Stimulated activated effector memory CD8-positive, alpha-beta T cell treated with anti-CD3 and anti-CD28 coated beads, Interleukin-12 subunit alpha, Interleukin-12 subunit beta, amount 100 ng/mL, for 72 hours (primary cell): Measurements from ENCODE around the gene CAND1.
A peak's percentile ranks its signal among the peaks of the same experiment; 100 is the strongest.

Source experiments
- ATAC-seq: fragments of 150-1000 bp; cut with Tn5 transposase; 2 replicates; pipeline ENCODE4 v1.10.0; 2021
- DNase-seq, 2 donors: peaks; one replicate each; pipeline ENCODE4 v3.0.0; 2021 to 2022; ENCODE audit warnings: low spot score in 2 of 2
- H3K27ac Mint-ChIP-seq: one replicate; pipeline ENCODE4 v1.8.0; 2022; ENCODE audit warnings: mild to moderate bottlenecking, mixed read lengths
- H3K36me3 Mint-ChIP-seq: one replicate; pipeline ENCODE4 v1.8.0; 2022; ENCODE audit warnings: mild to moderate bottlenecking, mixed read lengths
- H3K4me1 Mint-ChIP-seq: one replicate; pipeline ENCODE4 v1.8.0; 2022; ENCODE audit warnings: mixed read lengths
- H3K4me3 Mint-ChIP-seq: one replicate; pipeline ENCODE4 v1.8.0; 2022; ENCODE audit warnings: mild to moderate bottlenecking, mixed read lengths
- H3K9me3 Mint-ChIP-seq: one replicate; pipeline ENCODE4 v1.8.0; 2022; ENCODE audit warnings: mixed read lengths

Gene CAND1

GRCh38 chr12:67348683-67349082 lies 79.5 kb downstream of the CAND1 start:
- DNase-seq, result no peak
- no peak overlapping the region for H3K4me3 Mint-ChIP-seq
- H3K27ac Mint-ChIP-seq, result no peak overlapping the region
- H3K36me3 Mint-ChIP-seq, result no peaks in the 10 kb centered on the region
- no peak for ATAC-seq
- peaks cover 3% of the 10 kb centered on the region for H3K9me3 Mint-ChIP-seq
- peaks cover 12% of the 10 kb centered on the region for H3K4me1 Mint-ChIP-seq

GRCh38 chr12:67352682-67353081 lies 83.5 kb downstream of the CAND1 start:
- Mint-ChIP-seq H3K4me1 (peaks cover 18% of the 10 kb centered on the region), H3K27ac (no peak overlapping the region), H3K9me3 (no peaks in the 10 kb centered on the region), H3K36me3 (no peaks in the 10 kb centered on the region), H3K4me3 (no peak overlapping the region)
- peak; percentile 64 for ATAC-seq
- DNase-seq, result no peak

- Mint-ChIP-seq H3K9me3 (no peaks in the 10 kb centered on the region), H3K4me1 (peaks cover 18% of the 10 kb centered on the region), H3K27ac (no peak overlapping the region), H3K4me3 (no peak overlapping the region), H3K36me3 (no peaks in the 10 kb centered on the region)
- ATAC-seq, result peak; percentile 57
- no peak for DNase-seq
Observed at GRCh38 chr12:67354322-67354721, 85.2 kb downstream of the CAND1 start.

GRCh38 chr12:67354966-67355365 lies 85.8 kb downstream of the CAND1 start:
- Mint-ChIP-seq H3K9me3 (no peaks in the 10 kb centered on the region), H3K4me3 (no peak overlapping the region), H3K36me3 (no peaks in the 10 kb centered on the region), H3K4me1 (peaks cover 18% of the 10 kb centered on the region), H3K27ac (no peak overlapping the region)
- DNase-seq, result no peak
- no peak for ATAC-seq

- DNase-seq (no peak), ATAC-seq (peak; percentile 75)
- Mint-ChIP-seq H3K4me3 (no peak overlapping the region), H3K27ac (no peak overlapping the region), H3K9me3 (no peaks in the 10 kb centered on the region), H3K36me3 (no peaks in the 10 kb centered on the region), H3K4me1 (peaks cover 18% of the 10 kb centered on the region)
Observed at GRCh38 chr12:67355428-67356379, 86.5 kb downstream of the CAND1 start.

GRCh38 chr12:67356380-67356774 lies 87.2 kb downstream of the CAND1 start:
- no peaks in the 10 kb centered on the region for H3K9me3 Mint-ChIP-seq
- H3K4me3 Mint-ChIP-seq, result no peak overlapping the region
- DNase-seq (no peak), ATAC-seq (no peak)
- peaks cover 18% of the 10 kb centered on the region for H3K4me1 Mint-ChIP-seq
- no peaks in the 10 kb centered on the region for H3K36me3 Mint-ChIP-seq
- H3K27ac Mint-ChIP-seq, result no peak overlapping the region

- ATAC-seq, result no peak
- DNase-seq, result no peak
- H3K27ac Mint-ChIP-seq, result no peak overlapping the region
- H3K4me3 Mint-ChIP-seq, result no peak overlapping the region
- no peaks in the 10 kb centered on the region for H3K36me3 Mint-ChIP-seq
- no peaks in the 10 kb centered on the region for H3K9me3 Mint-ChIP-seq
- H3K4me1 Mint-ChIP-seq, result peaks cover 17% of the 10 kb centered on the region
Observed at GRCh38 chr12:67357376-67358125, 88.4 kb downstream of the CAND1 start.

GRCh38 chr12:67358781-67359338 lies 89.7 kb downstream of the CAND1 start:
- Mint-ChIP-seq H3K9me3 (no peaks in the 10 kb centered on the region), H3K27ac (no peak overlapping the region), H3K4me3 (no peak overlapping the region), H3K36me3 (no peaks in the 10 kb centered on the region), H3K4me1 (peaks cover 6% of the 10 kb centered on the region)
- DNase-seq (no peak), ATAC-seq (no peak)

GRCh38 chr12:67362526-67362925 lies 93.4 kb downstream of the CAND1 start:
- Mint-ChIP-seq H3K4me3 (no peak overlapping the region), H3K9me3 (no peaks in the 10 kb centered on the region), H3K36me3 (no peaks in the 10 kb centered on the region), H3K4me1 (no peaks in the 10 kb centered on the region), H3K27ac (no peak overlapping the region)
- no peak for ATAC-seq
- DNase-seq, result no peak

GRCh38 chr12:67364228-67364627 lies 95.1 kb downstream of the CAND1 start:
- Mint-ChIP-seq H3K27ac (no peak overlapping the region), H3K9me3 (no peaks in the 10 kb centered on the region), H3K4me3 (no peak overlapping the region), H3K4me1 (no peaks in the 10 kb centered on the region), H3K36me3 (no peaks in the 10 kb centered on the region)
- DNase-seq (no peak), ATAC-seq (no peak)

- Mint-ChIP-seq H3K27ac (no peak overlapping the region), H3K4me1 (no peaks in the 10 kb centered on the region), H3K4me3 (no peak overlapping the region), H3K36me3 (no peaks in the 10 kb centered on the region), H3K9me3 (no peaks in the 10 kb centered on the region)
- ATAC-seq, result no peak
- DNase-seq, result no peak
Observed at GRCh38 chr12:67365131-67365530, 96.0 kb downstream of the CAND1 start.

- H3K27ac Mint-ChIP-seq, result no peak overlapping the region
- ATAC-seq (peak; percentile 26), DNase-seq (no peak)
- no peaks in the 10 kb centered on the region for H3K4me1 Mint-ChIP-seq
- H3K4me3 Mint-ChIP-seq, result no peak overlapping the region
- H3K36me3 Mint-ChIP-seq, result no peaks in the 10 kb centered on the region
- peaks cover 3% of the 10 kb centered on the region for H3K9me3 Mint-ChIP-seq
Observed at GRCh38 chr12:67367843-67368242, 98.7 kb downstream of the CAND1 start.
